A673 (cell line): Measurements from ENCODE around the gene KRT23.

Experiments used
- CTCF ChIP-seq: fragments of 300-800, 200-600 bp; sonication (generic); conservative IDR thresholded peaks from 2 replicates; pipeline ENCODE4 v1.5.1; 2017; ENCODE audit warnings: low read depth, mild to moderate bottlenecking, antibody characterized with exemption, low read length, moderate library complexity, mixed read lengths
- EZH2 ChIP-seq: fragments of 200-600 bp; sonication (generic); IDR thresholded peaks from 2 replicates; pipeline ENCODE4 v1.6.1; 2017; ENCODE audit warnings: borderline replicate concordance, low read depth, mild to moderate bottlenecking, mixed read lengths, antibody characterized with exemption, low read length; ENCODE audit not compliant: poor library complexity, severe bottlenecking

- TF ChIP-seq EZH2 (no peak), CTCF (no peak)
These were observed 942 bp downstream of the KRT23 start for GRCh38 chr17:40936437-40936971.
